Activated T-cell treated with anti-CD3 and anti-CD28 coated beads for 24 hours (primary cell): Measurements from ENCODE around the gene TBC1D17.
"Not testable (repeated sequence)": the region's sequence is repeated elsewhere in the genome, so short reads cannot be mapped to it uniquely, and the experiment has no call there.

ENCODE experiments used
- DNase-seq: peaks from one replicate; pipeline ENCODE4 v3.0.0-alpha.2; 2020; ENCODE audit warnings: low read depth

TBC1D17 gene

DNA sequence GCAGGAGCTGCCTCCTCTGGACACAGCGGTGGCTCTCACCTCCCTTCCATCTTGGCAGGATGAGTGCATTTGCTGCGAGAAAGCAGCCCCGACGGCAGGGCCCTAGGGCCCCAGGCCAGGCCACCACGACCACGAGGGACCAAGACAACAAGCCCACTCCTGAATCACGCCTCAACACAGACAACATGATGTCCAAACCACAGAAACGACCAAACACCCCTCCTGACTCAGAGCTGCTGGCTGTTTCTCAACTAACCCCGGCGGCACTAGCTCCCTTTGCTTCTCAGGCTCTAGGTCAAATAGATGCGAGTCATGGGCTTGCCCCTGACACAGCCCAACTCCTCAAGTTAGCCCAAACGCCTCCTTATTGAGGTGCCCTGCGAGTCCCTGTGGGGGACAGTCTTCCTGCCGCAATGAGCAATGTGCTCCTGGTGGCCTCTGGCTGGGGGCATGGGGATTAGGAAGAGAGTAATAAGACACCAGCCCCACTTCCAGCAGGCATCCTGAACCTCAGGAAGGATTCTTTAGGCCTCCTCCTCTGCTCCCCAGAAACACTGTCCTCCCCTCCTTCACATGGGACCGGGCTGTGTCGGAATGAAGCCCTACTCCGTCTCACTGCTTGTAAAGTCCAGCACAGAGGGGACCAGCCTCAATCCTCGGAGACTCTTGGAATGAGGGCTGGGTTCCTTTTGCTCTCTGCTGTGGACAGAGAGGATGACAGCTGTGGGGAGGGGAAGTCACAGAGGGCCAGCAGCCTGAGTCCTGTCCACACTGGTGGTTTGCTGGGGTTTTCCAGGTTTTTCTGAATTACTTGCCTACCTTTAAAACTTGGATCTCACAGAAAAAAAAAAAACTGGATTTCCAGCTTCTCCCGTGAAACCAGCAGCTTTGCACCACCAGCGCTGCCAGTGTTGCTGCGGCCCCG, 44.6 kb downstream of the TBC1D17 start:
- DNase-seq: no peak

DNA sequence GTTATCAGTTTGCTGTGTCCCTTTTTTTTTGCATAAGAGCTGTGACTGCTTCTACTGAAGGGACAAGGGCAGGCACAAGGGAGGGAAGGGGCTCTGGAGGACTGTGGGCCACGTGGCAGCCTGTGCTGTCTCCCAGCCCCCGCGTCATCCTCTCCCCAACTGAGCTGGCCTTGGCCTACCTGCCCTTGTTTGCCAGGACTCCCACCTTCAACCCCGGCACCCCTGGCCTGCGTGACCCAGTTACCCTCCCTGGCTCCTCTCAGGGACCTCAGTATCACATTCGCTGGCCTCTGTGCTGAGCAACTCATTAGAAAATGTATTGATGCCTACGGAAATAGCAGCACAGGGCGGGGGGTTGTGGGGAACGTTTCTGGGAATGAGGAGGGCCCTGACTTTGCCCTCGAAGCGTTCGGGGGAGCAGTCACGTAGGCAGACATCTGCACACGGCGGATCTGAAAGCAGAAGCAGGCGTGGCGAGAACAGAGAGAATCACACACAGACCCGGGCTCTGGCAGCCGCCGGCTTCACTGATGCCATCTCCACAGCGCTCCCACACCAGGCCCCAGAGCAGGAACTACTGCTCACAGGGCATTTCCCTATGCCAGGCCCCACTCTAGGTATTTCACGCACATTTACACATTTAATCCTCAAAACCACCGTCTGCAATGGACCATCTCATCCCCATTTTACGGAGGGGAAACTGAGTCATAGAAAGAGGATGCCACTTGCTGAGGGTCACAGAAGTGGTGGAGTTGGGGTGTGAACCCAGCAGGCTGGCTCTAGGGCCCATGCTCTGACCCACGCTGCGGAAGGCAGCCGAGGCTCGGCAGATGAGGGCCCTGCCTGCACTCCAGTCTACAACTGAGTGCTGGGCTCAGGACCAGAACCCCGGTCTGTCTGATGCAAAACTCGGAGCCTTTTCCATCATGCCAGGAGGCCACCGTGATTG, 45.8 kb downstream of the TBC1D17 start:
- no peak for DNase-seq

DNA sequence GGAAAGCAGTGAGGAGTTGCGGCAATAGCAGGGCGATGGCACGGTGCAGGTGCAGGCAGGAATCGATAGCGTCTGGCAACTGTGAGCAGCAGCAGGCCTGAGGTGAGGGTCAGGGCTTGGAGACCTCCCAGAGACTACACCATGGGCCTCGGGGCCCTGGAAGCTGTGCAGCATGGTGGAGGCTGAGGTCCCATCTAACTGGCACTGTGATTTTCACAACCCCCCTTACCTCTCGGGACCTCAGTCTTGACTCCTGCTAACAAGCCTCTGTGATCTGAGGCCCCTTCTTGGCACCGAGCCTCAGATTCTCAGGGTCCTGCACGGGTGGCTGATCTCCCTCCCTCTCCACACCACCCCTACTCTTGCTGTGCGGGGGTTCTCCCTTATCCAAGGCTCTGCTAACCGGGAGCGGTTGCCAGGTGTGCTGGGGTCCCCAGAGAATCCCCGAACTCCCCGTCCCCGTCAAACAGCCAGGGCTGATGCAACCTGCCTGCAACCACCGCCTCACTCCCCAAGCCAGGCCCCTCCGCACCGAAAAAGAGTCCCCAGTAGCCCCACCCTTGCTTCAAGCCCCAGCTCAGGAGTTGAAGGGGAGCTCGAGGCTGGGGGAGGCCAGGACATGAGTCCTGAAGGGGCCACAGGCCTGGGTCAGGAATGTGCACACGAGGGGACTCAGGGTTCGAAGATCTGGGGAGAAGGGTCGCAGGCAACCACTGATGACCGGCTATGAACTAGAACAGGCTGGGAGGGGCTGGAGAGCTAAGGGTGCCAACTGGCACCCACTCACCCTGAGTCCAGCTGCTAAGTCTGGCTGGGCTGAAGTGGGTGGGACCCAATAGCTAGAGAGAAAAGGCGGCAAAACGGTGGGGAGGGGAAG, 46.7 kb downstream of the TBC1D17 start:
- DNase-seq: no peak

GRCh38 chr19:49924881-49925210, 47.3 kb downstream of the TBC1D17 start:
- DNase-seq: not testable (repeated sequence)

DNA sequence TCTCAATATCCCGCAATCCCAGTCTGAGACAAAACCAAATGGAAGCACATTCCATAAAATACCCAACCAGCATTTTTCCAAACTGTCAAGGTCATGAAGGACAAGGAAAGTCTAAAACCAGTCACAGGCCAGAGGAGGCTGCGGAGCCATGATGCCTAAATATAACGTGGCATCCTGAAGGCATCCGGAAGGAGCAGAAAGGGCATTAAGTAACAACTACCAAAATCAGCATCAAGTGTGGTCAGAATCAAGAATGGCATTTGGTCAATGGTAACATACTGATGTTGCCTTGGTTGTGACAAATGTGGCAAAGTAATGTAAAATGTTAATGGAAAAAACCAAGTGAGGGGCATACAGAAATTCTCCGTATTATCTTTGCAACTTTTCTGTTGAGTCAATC, 48.0 kb downstream of the TBC1D17 start:
- DNase-seq: no peak

GRCh38 chr19:49926515-49926914, 49.0 kb downstream of the TBC1D17 start:
- no peak for DNase-seq

- no peak for DNase-seq
Measured at GRCh38 chr19:49927526-49928264, 50.2 kb downstream of the TBC1D17 start.

DNA sequence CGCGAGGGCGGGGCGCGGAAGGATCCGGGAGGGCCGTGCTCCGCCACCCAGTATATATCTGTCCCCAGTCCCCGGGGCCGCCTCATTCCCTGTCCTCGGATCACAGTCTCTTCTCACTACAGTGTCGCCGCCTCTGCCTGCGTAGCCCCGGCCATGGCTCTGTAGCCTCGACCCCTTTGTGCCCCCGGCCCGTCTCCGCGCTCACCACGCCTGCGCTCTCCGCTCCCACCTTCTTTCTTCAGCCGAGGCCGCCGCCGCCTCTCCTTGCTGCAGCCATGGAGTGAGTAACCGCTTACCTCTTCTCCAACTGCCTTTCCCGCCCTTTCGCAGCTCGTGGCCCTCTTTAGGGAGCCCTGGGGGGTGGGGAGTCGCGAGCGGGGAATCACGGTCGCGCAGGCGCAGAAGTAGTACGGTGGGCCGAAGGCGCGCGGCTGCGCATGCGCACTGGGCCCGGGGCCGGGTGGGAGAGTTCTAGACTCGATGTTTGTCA, 51.7 kb downstream of the TBC1D17 start, which contains the start of the genes ATF5 and NUP62:
TSS of gene ATF5 (plus strand) at position 85 of the 490 bp plus-strand sequence. CDS start 1,646 bp downstream, outside the sequence.
TSS of gene NUP62 (minus strand) at position 384 of the 490 bp plus-strand sequence. CDS start 19,697 bp downstream, outside the sequence.
- peak; percentile 90 for DNase-seq

- peak; percentile 89 for DNase-seq
Measured at GRCh38 chr19:49929611-49930482, 52.3 kb downstream of the TBC1D17 start.

DNA sequence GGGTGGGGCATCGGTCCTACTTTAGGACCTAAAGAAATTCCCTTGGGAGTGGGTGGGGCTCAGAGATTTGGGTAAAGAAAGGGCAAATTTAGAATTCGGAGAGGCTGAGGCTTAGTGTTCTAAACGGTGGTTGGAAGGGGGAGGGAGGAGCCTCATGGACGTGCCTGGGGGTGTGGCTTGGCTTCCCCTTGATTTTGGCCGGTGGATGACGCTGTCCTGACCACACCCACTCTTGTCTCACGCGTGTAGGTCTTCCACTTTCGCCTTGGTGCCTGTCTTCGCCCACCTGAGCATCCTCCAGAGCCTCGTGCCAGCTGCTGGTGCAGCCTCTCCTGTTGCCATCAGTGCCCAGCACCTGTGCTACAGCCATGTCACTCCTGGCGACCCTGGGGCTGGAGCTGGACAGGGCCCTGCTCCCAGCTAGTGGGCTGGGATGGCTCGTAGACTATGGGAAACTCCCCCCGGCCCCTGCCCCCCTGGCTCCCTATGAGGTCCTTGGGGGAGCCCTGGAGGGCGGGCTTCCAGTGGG, 53.0 kb downstream of the TBC1D17 start:
- DNase-seq: no peak

- no peak for DNase-seq
Measured at GRCh38 chr19:49931293-49932040, 54.0 kb downstream of the TBC1D17 start.

DNA sequence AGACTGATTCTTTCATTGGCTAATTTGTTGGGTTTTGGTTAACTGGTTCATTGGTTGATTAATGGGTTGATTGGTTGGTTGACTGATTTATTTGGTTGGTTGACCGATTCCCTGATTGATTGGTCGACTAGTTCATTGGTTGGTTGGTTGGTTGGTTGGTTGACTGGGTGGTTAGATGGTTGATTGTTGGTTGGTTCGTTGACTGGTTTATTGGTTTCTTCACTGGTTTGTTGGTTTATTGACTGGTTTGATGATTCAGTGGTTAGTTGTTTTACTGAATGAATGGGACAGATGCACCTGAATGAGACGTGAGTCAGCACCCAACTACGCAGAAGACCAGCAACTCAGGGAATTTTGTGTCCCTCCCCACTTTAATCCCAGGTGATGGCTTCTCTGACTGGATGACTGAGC, 54.5 kb downstream of the TBC1D17 start:
- no peak for DNase-seq

- DNase-seq: no peak
Measured at GRCh38 chr19:49932731-49933131, 55.2 kb downstream of the TBC1D17 start.

DNA sequence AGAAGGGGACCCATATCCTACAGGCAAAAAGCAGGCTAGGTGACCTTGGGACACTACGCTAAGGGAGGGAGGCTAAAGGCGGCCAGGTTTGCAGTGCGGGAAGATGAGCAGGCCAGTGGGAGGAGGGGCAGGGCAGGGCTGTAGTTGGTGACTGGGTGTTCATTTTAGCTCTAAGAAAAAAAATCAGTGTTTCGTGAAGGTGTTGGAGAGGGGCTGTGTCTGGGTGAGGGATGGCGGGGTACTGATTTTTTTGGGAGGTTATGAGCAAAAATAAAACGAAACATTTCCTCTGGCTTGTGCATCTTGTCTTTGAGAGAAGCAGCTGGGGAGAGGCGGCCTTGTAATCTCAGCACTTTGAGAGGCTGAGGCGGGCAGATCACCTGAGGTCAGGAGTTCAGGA, 56.1 kb downstream of the TBC1D17 start:
- DNase-seq: no peak

DNA sequence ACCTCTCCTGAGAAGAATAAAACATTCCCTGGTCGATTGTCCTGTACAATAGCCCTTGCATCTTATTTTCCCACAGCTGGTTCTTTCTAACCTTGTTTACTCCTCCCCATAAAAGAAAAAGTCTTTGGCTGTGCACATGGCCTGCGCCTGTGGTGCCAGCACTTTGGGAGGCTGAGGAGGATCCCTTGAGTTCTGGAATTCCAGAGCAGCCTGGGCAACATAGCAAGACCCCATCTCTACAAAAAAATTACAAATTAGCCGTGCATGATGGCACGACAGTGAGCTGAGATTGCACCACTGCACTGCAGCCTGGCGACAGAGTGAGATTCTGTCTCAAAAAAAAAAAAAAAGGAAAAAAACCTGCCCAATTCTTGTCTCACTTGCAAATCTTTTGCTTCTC, 59.0 kb downstream of the TBC1D17 start:
- no peak for DNase-seq

GRCh38 chr19:49937750-49938381, 60.4 kb downstream of the TBC1D17 start:
- DNase-seq: peak; percentile 71
